ENCODE data around the gene SRGAP1. TPM values are rescaled to one million over a fixed set of nuclear protein-coding genes. Genes with fewer than 3 reads are reported as not detected.

The SRGAP1 gene
- total and polyA plus RNA-seq, 2 of the 4 experiments (the other 2 are of a cell fraction), result 10.0 to 10.2 TPM

DNA sequence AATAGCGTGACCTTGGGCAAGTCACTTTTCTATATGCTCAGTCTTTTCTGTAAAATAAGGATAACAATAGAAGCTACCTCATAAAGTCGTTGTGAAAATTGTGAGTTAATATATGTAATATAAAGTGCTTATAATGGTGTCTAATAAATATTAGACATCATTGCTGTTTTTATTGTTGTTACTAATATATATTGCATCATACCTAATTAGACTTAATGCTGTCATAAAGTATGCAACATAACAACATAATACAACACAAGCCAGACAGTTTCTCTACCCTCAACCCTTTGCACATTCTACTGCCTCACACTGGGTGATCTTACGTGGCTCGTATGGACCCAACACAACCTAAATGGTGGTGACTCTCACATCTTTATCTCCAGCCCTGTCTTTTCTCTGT is 240.7 kb downstream of the SRGAP1 start:
- in situ Hi-C loops (cut with MboI; ENCODE audit: low sequenced_read_pairs) (no loop called here), dilution Hi-C loops (cut with HindIII; ENCODE audit: low sequenced_read_pairs, unreplicated experiment) (no loop called here), intact Hi-C loops (cut with micrococcal nuclease) (loop anchor here (5.0 kb wide), 1 partner anchor 243 kb away; the partner anchor contains the start of gene SRGAP1)
- no peak overlapping the region for H3K4me3 ChIP-seq (ENCODE audit: insufficient read depth, low read depth, low read length)
- WGBS, 2 experiments (ENCODE audit: extremely low coverage in 2 of 2, insufficient read length in 1 of 2), result no CpG with 5 or more reads among the region's 4 CpGs
- H4K20me1 ChIP-seq (ENCODE audit: insufficient read depth, low read length), result no peaks in the 10 kb centered on the region
- peaks cover 18% of the 10 kb centered on the region for H3K9me1 ChIP-seq (ENCODE audit: insufficient read depth, low read length)
- H2AK9ac ChIP-seq (replicated peaks; ENCODE audit: low read depth, low read length, poor library complexity), result no peak overlapping the region
- no peak overlapping the region for H2AFZ ChIP-seq (replicated peaks; ENCODE audit: low read length, poor library complexity)
- TF ChIP-seq POLR2A (IDR thresholded peaks at IDR 0.05; ENCODE audit: low read depth, low read length), result no peak
- TF ChIP-seq RCOR1 (IDR thresholded peaks at IDR 0.05; ENCODE audit: insufficient replicate concordance, low read length), result no peak
- TF ChIP-seq CEBPB (IDR thresholded peaks at IDR 0.05; ENCODE audit: low read depth, low read length), result peak; percentile 80
- no peak for TF ChIP-seq BHLHE40 (IDR thresholded peaks at IDR 0.05; ENCODE audit: low read depth, low read length)
- TF ChIP-seq CHD1 (IDR thresholded peaks at IDR 0.05; ENCODE audit: low read depth, low read length), result no peak
- TF ChIP-seq MAZ (IDR thresholded peaks at IDR 0.05; ENCODE audit: borderline replicate concordance, low read depth, low read length), result no peak
- no peak for TF ChIP-seq FOS (IDR thresholded peaks at IDR 0.05; ENCODE audit: low read depth, low read length)
- BruUV-seq (replicated peaks), result no TSS peak
- H3K4me1 ChIP-seq (ENCODE audit: control insufficient read depth, insufficient read depth, low read length), result peaks cover 30% of the 10 kb centered on the region
- no peak overlapping the region for H3K9ac ChIP-seq (ENCODE audit: low read depth, low read length)
- no peak overlapping the region for H3K4me2 ChIP-seq (ENCODE audit: low read depth, low read length)
- H4K91ac ChIP-seq (ENCODE audit: insufficient read depth, low read depth, low read length), result peak overlapping the region; percentile 35; the same call in 1 of the 2 replicates
- peak overlapping the region; percentile 13 for H3K4ac ChIP-seq (ENCODE audit: low read depth, low read length)
- H3K27ac ChIP-seq (ENCODE audit: insufficient read depth, low read length), result peak overlapping the region; percentile 15; the same call in 1 of the 2 replicates
- H2BK120ac ChIP-seq (ENCODE audit: low read depth, low read length), result peak overlapping the region; percentile 66
- peak overlapping the region; percentile 22 for H3K14ac ChIP-seq (replicated peaks; ENCODE audit: low read depth, low read length)
- no peak overlapping the region for H3K56ac ChIP-seq (ENCODE audit: extremely low read depth, insufficient read depth, low read length)
- peak overlapping the region; percentile 94 for H2BK5ac ChIP-seq (ENCODE audit: low read depth, low read length, poor library complexity, severe bottlenecking)
- POLR2A ChIA-PET (ENCODE audit: unreplicated experiment), result no interaction called here
- peak overlapping the region; percentile 68; the same call in 1 of the 3 replicates for H2BK15ac ChIP-seq (ENCODE audit: low read depth, low read length)
- H4K5ac ChIP-seq (ENCODE audit: low read depth, low read length), result peak overlapping the region; percentile 40; the same call in 1 of the 2 replicates
- DNase-seq (no peak), ATAC-seq (ENCODE audit: low read depth) (no peak)
- peak overlapping the region; percentile 62; the same call in 1 of the 2 replicates for H3K23ac ChIP-seq (ENCODE audit: low read depth, low read length)
- H3K36me3 ChIP-seq (ENCODE audit: control insufficient read depth, insufficient read depth, low read length), result peaks cover 14% of the 10 kb centered on the region
- H3K79me1 ChIP-seq (ENCODE audit: low read depth in 1 of 2, low read length in 2 of 2), result peaks cover 11 to 52% of the 10 kb centered on the region in 2 experiments
- no peak overlapping the region for H2BK20ac ChIP-seq (ENCODE audit: low read depth, low read length)
- CTCF ChIA-PET, result no interaction called here
- no peaks in the 10 kb centered on the region for H3K27me3 ChIP-seq (ENCODE audit: control insufficient read depth, insufficient read depth, low read length)
- no peaks in the 10 kb centered on the region for H3K9me3 ChIP-seq (ENCODE audit: control insufficient read depth, insufficient read depth, low read length)
- H3K18ac ChIP-seq (ENCODE audit: low read depth, low read length), result peak overlapping the region; percentile 18; the same call in 1 of the 2 replicates
- H4K8ac ChIP-seq (ENCODE audit: low read depth in 2 of 2, low read length in 2 of 2), result peak overlapping the region; percentile 17 to 65; a peak in 3 of 4 replicates
- peak overlapping the region; percentile 80; the same call in 1 of the 2 replicates for H2AK5ac ChIP-seq (ENCODE audit: low read depth, low read length)
